M059J (cell line): ENCODE data around the gene TMEM244. TPM values are rescaled to one million over a fixed set of nuclear protein-coding genes. Genes with fewer than 3 reads are reported as not detected.
"Not testable (repeated sequence)": the region's sequence is repeated elsewhere in the genome, so short reads cannot be mapped to it uniquely, and the experiment has no call there.

ENCODE experiments used
- DNase-seq: peaks from one replicate; pipeline ENCODE4 v3.0.0-alpha.2; 2012; ENCODE audit warnings: low read depth
- total RNA-seq: library from RNA; depleted of rRNA; stranded (reverse); fragments of >200 nt; shearing (Covaris generic); gene quantifications from 2 replicates; pipeline ENCODE4 v1.2.3, GENCODE V29; 2014; rRNA removed

TMEM244 gene
- total RNA-seq, result not detected in 2 replicates

GRCh38 chr6:129860908-129861665, at the start of gene TMEM244:
TSS of gene TMEM244 (minus strand) at chr6:129861315. CDS start at chr6:129861188, 127 bp downstream.
- peak; percentile 58 for DNase-seq

- DNase-seq, result no peak
Measured at GRCh38 chr6:129908858-129909257, 47.7 kb upstream of the TMEM244 start.

- no peak for DNase-seq
Measured at GRCh38 chr6:129908356-129908755, 47.2 kb upstream of the TMEM244 start.

GRCh38 chr6:129906515-129907077, 45.5 kb upstream of the TMEM244 start:
- no peak for DNase-seq

GRCh38 chr6:129903082-129903481, 42.0 kb upstream of the TMEM244 start:
- no peak for DNase-seq

GRCh38 chr6:129902681-129903080, 41.6 kb upstream of the TMEM244 start:
- no peak for DNase-seq

GRCh38 chr6:129901910-129902309, 40.8 kb upstream of the TMEM244 start:
- DNase-seq, result peak; percentile 34

GRCh38 chr6:129895692-129896091, 34.6 kb upstream of the TMEM244 start:
- no peak for DNase-seq

GRCh38 chr6:129894921-129895320, 33.8 kb upstream of the TMEM244 start:
- DNase-seq, result no peak

GRCh38 chr6:129893640-129894039, 32.5 kb upstream of the TMEM244 start:
- DNase-seq, result peak; percentile 28

GRCh38 chr6:129890701-129891100, 29.6 kb upstream of the TMEM244 start:
- peak; percentile 71 for DNase-seq

- DNase-seq, result peak; percentile 83
Measured at GRCh38 chr6:129890164-129890563, 29.0 kb upstream of the TMEM244 start.

- DNase-seq, result peak; percentile 93
Measured at GRCh38 chr6:129889580-129889979, 28.5 kb upstream of the TMEM244 start.

GRCh38 chr6:129886401-129887155, 25.5 kb upstream of the TMEM244 start:
- DNase-seq, result no peak

- DNase-seq, result no peak
Measured at GRCh38 chr6:129884211-129884610, 23.1 kb upstream of the TMEM244 start.

GRCh38 chr6:129882510-129883023, 21.5 kb upstream of the TMEM244 start:
- DNase-seq, result no peak

GRCh38 chr6:129877894-129878293, 16.8 kb upstream of the TMEM244 start:
- DNase-seq, result not testable (repeated sequence)

- peak; percentile 42 for DNase-seq
Measured at GRCh38 chr6:129875610-129876520, 14.8 kb upstream of the TMEM244 start.

GRCh38 chr6:129874837-129875236, 13.7 kb upstream of the TMEM244 start:
- no peak for DNase-seq

- no peak for DNase-seq
Measured at GRCh38 chr6:129872586-129872985, 11.5 kb upstream of the TMEM244 start.

GRCh38 chr6:129871221-129871620, 10.1 kb upstream of the TMEM244 start:
- no peak for DNase-seq
